HG03025 (cell line): Measurements from ENCODE around the gene TFE3.

ENCODE experiments used
- ATAC-seq: cut with Tn5 transposase; IDR thresholded peaks from one replicate; pipeline ENCODE4 v1.9.1; 2021; ENCODE audit warnings: mild to moderate bottlenecking, moderate library complexity; ENCODE audit not compliant: unreplicated experiment, low FRiP score

TFE3 gene, protein sequence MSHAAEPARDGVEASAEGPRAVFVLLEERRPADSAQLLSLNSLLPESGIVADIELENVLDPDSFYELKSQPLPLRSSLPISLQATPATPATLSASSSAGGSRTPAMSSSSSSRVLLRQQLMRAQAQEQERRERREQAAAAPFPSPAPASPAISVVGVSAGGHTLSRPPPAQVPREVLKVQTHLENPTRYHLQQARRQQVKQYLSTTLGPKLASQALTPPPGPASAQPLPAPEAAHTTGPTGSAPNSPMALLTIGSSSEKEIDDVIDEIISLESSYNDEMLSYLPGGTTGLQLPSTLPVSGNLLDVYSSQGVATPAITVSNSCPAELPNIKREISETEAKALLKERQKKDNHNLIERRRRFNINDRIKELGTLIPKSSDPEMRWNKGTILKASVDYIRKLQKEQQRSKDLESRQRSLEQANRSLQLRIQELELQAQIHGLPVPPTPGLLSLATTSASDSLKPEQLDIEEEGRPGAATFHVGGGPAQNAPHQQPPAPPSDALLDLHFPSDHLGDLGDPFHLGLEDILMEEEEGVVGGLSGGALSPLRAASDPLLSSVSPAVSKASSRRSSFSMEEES

DNA sequence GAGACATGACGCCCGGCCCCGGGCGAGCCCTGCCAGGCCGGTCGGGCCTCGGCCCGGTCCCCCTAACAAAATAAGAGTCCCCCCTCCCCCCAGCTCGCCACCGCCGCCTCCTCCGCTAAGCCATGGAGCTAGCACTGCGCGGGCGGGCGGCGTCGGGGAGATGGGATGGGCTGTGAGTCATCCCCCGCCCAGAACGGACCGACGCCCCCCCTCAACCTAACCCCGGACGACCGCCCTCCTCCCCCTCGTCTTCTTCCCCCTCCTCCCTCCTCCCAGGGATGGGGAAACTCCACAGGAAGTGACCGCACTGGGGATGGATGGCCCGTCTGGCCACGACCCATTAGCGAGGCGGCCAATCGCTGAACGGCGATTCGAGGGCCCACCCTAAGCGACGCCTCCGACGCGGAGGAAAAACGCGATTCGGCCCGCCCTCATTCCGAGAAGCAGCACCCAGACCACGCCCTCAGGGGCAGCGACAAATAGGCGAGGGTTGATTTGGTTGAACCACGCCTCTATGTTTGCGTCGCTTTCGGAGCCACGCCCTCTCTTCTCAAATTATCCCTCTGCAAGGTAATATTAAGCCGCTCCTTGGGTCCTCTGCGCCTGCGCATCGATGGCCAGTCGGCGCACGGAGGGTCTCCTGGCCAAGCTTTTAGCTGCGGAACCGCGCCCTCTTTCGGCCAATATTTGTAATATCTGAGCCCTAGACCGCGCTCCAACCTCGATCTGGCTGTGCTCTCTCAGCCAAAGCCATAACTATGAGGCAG is at the start of gene TFE3:
Gene TFE3, minus strand, starts transcription at position 138 of the 767 bp plus-strand sequence. Its CDS starts 131 bp downstream, at position 7.
- peak; percentile 90 for ATAC-seq

DNA sequence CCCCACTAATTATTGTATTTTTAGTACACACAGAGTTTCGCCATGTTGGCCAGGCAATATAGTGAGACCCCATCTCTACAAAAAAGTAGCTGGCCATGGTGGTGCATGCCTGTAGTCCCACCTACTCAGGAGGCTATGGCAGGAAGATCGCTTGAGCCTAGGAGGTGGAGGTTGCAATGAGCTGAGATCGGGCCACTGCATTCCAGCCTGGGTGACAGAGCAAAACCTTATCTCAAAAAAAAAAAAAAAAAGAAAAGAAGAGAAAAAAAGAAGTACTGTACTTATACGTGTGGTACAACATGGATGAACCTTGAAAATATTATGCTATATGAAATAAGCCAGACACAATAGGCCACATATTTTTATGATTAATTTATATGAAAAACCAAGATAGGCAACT is 46.4 kb upstream of the TFE3 start:
- ATAC-seq, result no peak

DNA sequence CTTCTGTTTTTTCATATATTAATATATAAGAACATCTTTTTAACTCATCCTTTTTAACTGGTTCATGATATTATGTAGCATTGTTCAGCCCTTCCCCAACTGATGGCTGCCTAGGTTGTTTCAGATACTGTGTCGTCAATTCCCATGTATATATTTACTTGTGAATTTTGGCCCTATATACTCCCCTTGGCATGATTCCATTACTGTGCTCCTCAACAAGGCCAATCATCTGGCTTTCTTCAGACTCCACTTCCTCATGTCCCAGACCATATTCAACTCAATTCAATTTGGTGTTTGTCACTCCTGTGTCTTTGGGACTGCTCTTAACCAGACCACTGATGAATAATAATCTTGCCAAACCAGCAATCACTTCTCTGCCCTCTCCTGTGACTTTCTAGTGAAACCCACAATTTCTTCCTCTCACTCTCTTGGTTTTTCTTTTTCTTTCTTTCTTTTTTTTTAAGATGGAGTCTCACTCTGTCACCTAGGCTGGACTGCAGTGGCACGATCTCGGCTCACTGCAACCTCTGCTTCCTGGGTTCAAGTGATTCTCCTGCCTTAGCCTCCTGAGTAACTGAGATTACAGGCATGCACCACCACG is 39.2 kb upstream of the TFE3 start:
- ATAC-seq, result no peak

DNA sequence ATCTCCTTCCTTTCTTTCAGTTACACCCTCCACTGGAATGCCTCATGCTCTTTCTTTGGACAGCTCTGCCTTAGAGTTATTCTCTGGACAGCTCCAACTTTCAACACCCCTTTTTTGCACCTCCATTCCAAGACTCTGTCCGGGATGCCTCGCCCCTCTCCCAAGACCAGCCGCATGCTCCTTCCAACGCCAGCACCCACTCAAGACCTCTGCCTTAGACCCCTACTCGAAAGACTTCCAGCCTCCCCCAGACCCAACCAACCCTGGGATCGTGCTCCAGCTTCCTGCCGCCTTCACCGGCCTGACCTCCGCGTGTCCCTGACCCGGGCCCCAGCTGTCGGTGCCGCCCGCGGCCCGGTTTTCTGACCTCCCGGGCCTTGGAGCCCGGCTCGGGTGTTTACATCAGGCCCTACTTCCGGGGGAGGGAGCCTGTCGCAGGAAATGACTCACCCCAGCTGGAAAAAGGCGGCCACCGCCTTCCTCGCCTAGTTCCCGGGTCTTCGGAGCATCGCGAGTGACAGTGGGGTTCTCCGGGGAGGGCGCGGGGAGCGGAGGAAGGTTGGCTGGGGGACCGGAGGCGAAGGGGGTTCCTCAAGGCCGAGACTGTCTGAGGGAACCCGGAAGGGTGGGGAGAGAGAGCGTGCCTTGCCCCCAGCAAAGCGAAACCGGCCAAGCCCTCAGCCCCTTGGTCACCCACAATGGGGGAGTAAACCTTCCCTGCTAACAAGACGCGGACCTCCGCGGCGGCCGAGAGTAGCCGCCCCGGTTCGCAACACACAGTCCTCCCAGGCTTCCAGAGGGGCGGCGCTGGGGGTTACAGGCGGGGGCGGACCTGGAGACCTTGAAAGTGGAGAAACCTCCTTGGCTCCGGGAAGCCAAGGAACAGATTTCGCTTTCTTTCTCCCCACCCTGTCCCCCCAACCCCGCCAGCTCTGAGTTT is 36.6 kb upstream of the TFE3 start, which contains the start of gene WDR45:
Gene WDR45, minus strand, starts transcription at position 399 of the 940 bp plus-strand sequence. CDS start 1,792 bp downstream, outside the sequence.
- peak; percentile 54 for ATAC-seq

DNA sequence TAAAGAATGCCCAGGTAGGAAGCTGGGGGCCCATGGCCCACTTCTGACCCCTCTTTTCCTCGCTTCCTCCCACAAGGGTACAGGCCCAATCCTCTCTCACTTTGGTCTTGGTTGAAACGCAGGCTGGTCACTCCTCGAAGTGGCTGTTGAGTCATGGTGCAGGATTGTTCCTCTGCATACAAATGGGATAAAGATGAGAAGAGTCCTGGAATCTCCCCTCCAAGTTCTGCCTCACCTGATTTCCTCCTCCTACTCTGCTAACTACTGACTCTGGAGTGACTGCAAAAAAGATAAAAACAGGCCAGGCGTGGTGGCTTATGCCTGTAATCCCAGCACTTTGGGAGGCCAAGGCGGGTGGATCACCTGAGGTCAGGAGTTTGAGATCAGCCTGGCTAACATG is 34.8 kb upstream of the TFE3 start:
- ATAC-seq, result no peak

DNA sequence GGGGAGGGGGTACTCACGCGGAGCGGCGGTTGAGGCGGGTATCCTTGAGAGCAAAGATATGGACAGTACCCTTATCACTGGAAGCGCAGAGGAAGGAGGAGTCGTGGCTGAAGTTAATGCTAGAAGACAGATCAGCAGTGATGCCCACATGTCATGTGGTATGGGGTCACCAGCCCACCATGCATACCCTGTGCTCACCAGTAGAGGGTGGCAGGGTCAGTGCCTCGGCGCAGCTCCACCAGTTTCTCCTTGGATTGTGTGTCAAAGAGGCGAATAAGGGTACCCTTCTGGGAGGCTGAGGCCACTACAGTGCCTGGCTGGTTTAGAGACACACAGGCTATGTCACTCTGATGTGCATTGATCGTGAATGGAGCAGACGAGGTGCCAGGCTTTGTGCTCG is 32.2 kb upstream of the TFE3 start:
- ATAC-seq, result no peak

DNA sequence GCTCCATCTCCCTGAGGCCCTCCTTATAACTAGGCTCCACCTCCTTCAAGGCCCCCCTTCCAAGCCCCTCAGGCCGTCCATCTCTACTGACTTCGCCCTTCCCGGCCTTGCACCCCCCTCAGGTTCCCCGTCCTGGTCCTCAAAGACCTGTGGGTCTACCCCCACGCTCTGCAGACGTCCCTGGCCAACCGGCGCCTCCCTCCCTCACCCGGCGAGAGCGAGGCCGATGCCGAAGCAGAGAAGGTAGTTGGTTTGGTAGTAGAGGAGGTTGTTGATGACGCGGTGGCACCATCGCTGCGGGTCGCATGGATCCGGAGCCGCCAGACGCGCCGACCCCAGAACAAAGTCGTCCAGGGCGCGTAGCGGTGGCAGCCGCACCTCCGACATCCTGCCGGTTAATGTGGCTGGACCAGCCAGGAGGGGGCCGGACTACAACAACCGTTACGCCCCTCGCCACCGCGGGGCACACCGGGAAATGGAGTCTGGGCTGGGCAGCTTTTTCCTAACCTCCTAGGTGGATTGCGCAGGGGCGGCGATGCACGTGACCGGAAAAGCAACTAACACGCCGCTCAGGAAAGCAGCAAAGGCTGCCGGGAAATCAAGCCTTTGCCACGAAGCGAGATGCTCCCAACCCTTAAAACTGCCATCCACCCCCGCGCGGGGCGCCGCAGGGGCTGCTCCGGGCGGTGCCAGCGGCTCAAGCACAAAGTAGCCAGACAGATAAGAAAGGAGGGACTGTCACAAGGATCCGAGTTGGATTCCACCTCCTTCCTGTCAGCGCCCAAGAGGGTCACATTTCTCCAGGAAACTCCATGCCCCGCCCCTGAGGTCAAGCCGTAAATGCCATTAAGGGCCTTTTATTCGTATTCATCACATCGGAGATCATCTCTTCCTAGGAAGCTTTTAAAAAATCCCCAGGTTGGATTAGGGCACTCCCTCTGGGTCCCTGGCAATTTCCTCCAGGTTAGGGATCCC is 30.7 kb upstream of the TFE3 start, which contains the start of gene PRAF2:
Gene PRAF2, minus strand, starts transcription at position 402 of the 975 bp plus-strand sequence. Its CDS starts 15 bp downstream, at position 387.
- ATAC-seq, result peak; percentile 72

DNA sequence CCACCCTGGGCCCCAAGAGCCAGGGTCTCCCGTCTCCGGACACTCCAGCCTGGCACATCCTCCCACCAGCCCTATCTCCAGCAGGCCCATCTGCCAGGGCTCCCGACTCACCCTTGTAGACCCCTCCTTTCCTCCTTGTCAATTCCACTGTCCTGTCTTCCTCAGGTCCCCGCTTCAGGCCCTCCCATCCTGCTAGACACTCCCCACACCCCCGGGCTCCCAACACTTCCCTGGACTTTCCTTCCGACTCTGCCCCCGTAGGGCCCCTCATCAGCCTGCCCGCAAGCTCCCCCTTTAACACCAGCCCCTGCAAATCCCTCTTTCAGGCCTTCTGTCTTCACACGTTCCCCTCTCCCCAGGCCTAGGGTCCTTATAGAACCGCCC is 29.5 kb upstream of the TFE3 start:
- ATAC-seq, result no peak

DNA sequence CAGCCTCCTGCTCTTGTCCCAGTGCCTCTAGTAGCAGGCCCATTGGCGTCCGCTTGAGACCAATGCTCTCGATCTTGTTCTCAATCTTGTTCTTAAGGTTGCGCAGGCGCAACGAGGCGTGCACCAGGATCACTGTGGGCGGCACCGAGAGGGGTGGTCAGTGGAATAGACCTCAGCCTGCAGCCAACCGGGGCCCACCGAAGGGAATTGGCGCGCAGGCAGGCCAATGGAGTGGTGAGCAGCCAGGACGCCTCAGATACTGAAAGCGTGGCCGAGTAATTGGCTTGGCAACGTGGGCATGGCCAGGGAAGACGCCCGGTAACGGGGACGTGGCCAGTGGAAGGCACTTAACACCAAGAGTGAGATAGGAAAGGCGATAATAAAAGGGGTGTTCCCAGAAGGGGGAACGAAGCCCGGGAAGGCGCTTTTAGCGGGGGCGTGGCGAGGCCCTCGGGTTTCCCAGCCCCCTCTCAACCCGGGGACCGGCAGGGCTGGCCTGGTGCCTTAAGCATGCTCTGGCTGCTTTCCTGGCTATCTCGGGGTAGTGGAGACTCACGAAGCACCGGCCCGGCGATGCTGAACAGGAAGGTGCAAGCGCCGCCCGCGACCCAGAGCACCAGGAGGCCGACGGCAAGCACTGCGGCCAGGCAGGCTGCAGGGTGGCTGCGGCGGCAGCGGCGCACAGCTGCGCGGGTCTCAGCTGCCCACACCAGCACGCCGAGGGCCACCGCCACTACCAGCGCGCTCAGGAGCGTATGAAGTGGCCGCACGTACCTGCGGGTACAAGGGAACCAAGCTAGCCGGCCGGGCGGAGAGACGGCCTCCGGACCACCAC is 28.9 kb upstream of the TFE3 start:
- ATAC-seq, result no peak

DNA sequence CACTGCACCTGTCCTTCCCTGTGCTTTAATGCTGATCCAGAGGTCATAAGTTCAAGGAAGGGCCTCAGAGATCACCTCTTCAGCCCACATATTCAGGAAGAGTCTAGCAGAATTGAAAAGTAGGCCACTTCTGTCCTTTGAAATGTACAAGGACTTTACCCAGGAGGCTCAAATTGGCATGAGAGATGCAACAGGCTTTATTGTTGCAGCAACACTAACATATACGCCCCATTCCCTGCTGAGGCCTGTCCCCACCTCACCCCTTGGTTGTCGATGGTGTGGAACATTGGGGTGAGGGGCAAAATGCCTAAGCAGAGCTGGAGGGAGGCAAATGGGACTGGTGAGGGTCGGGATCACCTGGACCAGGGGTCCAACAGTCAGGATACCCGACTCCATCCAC is 27.8 kb upstream of the TFE3 start:
- no peak for ATAC-seq

DNA sequence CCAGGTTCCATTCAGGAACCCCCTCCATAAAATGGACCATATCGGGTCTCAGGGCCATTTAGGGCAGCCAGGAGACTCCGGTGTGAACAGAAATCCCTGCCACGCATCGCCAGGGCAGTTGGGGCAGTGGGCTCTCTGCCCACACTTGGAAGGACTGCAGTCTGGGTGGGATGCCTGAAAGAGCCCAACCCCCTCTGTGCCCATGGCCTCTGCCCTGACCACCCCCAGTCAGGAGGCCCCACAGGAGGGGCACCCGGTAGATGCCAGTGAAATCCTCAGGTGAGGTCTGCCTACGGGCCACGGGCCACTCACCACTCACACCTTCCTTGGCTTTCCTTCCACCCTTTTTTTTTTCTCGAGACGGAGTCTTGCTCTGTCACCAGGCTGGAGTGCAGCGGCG is 25.9 kb upstream of the TFE3 start:
- no peak for ATAC-seq

DNA sequence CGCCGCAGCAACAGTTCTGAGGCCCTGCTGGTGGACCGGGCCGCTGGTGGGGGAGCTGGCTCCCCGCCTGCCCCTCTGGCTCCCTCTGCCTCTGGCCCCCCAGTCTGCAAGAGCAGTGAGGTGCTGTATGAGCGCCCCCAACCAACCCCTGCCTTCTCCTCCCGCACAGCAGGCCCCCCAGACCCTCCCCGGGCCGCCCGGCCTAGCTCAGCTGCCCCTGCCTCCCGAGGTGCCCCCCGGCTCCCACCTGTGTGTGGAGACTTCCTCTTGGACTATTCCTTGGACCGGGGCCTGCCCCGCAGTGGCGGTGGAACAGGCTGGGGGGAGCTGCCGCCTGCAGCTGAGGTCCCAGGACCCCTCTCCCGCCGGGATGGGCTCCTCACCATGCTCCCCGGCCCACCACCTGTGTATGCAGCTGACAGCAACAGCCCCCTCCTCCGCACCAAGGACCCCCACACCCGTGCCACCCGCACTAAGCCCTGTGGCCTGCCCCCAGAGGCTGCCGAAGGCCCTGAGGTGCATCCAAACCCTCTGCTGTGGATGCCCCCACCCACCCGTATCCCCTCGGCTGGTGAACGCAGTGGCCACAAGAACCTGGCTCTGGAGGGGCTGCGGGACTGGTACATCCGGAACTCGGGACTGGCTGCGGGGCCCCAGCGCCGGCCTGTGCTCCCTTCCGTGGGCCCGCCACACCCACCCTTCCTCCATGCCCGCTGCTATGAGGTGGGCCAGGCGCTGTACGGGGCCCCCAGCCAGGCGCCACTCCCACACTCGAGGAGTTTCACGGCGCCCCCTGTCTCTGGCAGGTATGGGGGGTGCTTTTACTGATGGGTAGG is 24.3 kb upstream of the TFE3 start:
- ATAC-seq, result no peak

DNA sequence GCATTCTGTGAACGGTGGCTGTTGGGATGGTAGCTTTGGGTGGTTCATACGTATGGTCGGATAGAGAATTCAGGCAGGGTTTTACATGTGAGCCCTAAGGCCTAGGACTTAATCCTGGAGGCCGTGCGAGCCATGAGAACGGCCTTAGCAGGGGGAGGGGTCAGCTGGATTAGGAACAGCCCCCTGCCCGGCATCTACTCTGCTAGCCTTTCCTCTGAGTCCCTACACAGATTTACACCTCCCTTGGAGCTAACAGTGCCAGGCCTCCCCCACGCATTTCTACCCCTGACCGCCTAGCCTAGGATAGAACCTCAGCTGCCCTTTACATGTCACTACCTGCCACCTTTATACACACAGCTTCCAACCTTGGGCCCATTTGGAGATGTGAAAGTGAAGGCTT is 23.5 kb upstream of the TFE3 start:
- no peak for ATAC-seq

DNA sequence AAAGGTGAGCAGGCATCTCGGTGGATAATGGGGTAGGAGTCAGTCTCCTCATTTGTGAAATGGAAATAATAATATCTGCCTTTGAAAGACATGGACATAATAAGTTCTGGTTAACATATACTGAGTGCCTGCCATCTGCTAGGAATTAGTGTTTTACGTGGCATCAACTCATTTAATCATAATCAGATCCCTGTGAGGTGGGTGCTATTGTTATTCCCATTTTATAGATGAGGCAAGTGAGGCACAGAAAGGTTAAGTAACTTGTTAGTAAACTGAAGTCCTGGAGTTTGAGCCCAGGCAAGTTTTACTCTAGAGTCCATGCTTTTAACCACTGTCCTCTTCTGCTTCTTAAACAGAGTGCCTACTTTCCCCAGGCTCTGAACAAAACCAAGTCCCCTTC is 23.1 kb upstream of the TFE3 start:
- no peak for ATAC-seq

DNA sequence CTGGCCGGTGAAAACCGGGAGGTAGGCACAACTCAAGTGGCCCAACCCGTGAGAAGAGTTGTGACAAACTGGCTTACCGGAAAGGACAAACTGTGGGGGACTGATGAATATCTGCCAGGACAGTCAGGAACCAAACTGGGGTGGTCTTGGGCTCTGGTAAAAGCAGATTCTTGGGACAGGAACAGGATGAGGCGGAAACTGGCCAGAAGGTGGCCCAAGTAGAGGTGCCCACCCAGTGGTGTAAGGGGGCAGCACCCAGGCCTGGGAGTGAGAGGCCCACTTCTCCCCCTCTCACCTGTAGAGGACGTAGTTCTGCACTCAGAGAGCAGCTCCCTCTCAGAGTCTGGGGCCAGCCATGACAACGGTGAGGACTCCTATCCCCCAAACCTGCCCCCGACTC is 21.6 kb upstream of the TFE3 start:
- no peak for ATAC-seq

DNA sequence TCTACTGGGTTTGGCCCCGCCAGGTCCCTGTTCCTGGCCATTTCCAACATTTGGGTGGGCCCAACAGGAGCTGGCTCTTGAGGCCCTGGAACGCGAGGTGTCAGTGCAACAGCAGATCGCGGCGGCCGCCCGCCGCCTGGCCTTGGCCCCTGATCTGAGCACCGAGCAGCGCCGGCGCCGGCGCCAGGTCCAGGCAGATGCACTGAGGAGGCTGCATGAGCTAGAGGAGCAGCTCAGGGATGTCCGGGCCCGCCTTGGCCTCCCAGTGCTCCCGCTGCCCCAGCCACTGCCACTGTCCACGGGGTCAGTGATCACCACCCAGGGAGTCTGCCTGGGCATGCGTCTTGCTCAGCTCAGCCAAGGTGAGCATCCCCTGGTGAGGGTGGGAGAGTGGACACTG is 21.1 kb upstream of the TFE3 start:
- no peak for ATAC-seq

DNA sequence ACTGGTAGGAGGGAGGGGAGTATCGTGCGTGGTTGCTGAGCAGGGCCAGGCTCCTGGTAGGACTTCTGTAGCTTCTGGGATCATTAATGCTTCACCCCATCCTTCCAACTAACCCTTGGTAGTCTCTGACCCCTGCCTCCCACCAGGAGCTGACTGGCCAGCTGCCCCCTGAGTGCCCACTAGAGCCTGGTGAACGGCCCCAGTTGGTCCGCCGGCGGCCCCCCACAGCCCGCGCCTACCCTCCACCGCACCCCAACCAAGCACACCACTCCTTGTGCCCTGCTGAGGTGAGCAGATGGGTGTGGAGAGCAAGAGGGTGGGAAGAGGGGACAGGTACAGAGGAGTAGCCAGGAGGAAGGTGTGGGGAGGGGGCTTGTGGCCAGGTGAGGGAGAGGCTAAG is 20.6 kb upstream of the TFE3 start:
- no peak for ATAC-seq
